Glomerular endothelial cell (primary cell): ENCODE data around the gene TLCD3B. TPM values are rescaled to one million over a fixed set of nuclear protein-coding genes. Genes with fewer than 3 reads are reported as not detected.
"Not testable (repeated sequence)": the region's sequence is repeated elsewhere in the genome, so short reads cannot be mapped to it uniquely, and the experiment has no call there.

Experiments used
- DNase-seq: peaks from one replicate; pipeline ENCODE4 v3.0.0-alpha.2; 2011; ENCODE audit warnings: low read depth, low spot score; ENCODE audit errors: extremely low read depth
- total RNA-seq: library from RNA; depleted of rRNA; stranded (reverse); fragments of >200 nt; gene quantifications from 2 replicates; pipeline ENCODE4 v1.2.3, GENCODE V29; 2015

The TLCD3B gene
- total RNA-seq, 1 donor from 2014 or later = 0.82 TPM

DNA sequence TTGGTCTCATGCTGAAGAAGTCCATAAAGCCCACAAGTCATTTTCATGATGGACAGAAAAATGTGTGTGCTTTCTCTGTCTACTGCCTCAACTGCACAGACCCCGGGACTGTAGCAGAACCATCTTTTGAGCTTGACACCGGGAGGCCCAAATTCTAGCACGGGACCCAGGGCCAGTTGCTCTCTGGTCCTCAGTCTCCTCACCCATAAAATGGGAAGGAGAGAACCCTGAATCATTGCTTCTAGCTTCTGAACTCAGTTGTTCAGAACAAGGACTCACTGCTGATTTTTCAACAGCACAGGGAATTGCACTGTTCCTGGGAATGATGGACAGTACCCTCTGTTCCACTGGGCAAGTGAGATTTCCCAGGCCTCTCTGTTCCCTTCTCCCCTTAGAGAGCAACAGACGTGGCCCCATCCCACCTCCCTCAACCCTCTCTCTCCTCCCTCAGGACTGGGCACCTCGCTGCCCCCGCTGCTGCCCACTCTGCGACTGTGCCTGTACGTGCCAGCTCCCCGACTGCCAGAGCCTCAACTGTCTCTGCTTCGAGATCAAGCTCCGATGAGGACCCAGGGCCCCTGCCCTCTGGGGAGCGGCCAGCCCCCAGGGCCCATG, 32.3 kb upstream of the TLCD3B start:
- DNase-seq = no peak

DNA sequence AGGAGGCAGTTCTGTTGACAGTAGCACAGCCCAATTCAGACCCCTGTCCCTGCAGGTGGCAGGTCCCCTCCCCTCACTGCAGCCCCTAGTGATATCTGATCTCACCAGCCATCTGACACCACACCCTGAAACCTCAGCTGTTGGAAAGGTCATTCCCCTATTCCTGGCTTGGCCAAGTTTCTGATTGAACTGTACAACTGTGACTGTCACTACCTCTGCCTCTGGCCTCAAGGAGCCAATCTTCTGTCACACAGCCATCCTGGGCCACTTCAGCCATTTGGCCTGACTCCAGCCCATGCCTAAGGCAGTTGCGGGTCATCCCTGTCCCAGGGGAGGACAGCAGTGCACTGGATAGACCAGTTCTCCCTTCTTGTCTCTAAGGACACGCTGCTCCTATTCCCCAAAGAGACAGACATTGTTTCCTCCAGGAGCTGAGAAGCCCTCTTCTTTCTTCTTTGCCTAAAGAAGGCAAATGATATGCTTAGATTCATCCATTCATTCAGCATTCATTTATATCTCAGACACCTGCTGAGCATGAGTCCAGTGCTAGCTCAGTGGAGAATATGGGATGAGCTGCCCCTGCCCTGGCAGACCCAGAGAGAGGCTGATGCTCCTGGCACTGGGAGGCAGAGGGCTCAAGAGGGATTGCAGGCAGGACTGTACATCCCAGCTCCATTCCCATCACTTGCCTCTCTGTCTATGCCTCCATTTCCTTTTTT, 29.9 kb upstream of the TLCD3B start:
- DNase-seq = no peak

DNA sequence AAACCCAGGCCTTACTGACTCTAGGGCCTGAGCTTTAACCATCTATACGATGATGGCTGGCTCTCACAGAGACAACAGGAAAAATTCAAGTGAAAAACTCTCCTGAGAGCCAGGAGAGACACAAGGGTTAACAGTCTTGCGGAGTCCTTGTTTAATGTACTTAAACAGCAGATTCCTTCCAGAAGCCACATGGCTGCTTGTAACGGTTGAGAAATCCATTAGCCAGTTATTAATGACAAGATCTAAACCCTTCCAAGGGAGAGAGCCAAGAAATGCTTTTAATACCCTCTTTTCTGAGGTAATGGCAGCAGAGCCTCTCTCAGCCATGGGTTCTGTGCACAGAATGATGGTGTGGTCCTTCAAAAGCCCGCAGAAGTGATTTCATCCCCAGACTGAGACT, 29.3 kb upstream of the TLCD3B start:
- no peak for DNase-seq

DNA sequence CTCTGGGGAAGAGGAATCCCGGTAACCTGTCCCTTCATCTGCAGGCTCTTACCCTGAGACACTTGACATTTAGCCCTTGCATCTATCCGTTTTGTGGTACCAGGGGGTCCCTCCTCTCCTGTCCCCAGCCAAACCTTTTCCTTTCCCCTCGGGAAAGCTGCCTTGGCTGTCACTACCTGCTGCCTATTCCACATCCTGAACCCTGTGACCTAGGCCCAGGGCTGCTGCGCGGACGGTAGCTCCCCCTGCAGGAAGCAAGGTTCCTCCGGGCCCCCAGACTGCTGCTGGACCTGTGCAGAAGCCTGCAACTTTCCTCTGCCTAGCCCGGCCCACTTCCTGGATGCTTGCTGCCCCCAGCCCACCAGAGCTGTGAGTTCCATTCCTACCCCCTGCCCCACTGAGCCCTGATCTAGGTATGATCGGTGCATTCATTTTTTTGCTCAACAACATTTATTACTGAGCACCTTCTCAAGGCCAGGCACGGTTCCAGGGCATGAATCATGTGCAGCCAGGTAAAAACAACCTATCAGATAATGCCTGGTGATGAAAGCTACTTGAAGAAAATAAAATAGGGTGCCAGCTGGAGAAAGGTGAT, 24.0 kb upstream of the TLCD3B start:
- no peak for DNase-seq

DNA sequence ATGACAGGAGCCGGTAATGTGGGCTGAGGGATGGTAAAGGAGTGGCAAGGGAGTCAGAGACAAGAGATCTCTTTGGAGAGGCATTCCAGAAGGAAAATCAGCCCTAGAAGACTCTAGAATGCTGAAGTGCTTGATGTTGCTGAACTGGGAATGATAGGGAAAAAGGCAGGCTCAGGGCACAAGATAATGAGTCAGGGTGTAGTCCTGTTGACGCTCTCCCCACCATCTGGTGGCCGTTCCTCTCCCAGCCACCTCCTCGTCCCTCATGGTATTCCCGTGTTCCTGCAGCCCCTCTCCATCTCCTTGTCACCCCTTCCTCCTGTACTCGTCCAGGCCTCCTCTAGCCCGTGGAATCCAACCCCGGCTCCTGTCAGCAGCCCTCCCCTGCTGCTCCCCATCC, 23.4 kb upstream of the TLCD3B start:
- no peak for DNase-seq

DNA sequence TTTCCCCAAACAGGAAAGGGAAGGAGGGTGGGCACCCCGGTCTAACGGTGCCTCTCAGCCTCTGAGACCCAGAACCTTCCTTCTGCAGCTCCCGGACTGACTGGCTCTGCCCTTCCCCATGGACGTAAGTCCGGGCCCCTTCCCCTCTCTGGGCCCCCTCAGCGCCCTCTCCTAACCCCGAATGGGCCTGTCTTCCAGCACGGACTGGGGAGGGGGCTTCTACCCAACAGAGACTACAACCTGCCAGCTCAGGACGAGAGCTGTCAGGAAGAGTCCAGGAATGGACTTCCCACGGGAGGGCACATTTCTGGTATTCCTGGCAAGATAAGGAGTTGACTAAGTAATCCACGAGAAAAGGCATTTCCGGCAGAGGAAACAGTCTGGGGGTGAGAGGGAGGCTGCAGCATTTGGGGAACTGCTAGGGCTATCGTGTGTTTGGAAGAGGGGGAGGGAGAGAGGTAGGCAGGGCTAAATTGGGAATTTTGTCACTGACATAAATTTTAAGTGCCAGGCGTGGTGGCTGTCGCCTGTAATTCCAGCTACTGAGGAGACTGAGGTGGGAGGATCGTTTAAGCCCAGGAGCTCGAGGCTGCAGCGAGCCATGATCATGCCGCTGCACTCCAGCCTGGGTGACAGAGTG, 22.4 kb upstream of the TLCD3B start:
- no peak for DNase-seq

DNA sequence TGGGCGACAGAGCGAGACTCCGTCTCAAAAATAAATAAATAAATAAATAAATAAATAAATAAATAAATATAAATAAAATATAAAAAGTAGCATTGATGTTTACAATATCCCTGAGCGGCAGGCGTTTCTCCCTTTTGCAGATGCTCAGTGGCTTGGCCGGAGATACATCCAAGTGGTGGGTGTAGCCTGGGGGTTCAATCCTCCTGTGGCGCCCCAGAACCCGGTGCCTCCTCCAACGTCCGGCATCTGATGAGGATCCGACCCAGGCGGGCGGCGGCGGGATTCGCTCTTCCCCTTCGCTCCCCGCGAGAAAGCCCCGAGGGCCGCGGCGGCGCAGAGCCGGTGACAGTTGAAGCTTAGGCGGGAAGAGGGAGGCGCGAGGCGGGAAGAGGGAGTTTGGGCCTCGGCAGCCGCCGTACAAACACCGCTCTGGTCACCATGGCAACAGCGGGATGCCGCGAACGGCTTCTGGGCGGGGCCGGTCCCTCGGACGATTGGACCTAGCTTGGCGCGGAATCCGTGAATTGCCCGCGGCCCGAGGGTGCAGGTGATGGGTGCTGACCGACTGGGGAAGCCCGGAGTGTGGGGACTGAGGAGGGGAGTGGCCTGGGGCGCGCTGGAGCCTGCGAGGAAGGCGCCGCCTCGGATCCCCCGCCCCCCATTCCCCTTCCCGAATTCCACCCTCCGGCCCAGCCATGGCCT, 21.8 kb upstream of the TLCD3B start:
- no peak for DNase-seq

DNA sequence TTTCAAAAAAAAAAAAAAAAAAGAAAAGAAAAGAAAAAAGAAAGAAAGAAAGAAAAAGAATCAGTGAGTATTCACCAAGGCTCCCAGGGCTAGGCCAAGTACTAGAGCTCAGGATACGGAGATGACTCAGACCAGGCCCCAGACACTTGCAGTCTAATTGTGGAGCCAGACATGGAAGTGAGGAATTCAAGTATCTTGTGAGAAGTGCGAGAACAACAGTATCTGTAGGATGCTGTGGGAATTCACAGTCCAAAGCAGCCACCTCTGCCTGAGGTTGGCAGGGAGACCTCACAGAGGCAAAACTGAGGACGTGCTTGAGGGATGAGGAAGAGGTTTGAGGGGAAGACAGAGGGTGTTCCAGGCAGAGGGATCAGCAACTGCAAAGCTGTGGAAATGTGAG, 20.4 kb upstream of the TLCD3B start:
- DNase-seq = peak; percentile 54

DNA sequence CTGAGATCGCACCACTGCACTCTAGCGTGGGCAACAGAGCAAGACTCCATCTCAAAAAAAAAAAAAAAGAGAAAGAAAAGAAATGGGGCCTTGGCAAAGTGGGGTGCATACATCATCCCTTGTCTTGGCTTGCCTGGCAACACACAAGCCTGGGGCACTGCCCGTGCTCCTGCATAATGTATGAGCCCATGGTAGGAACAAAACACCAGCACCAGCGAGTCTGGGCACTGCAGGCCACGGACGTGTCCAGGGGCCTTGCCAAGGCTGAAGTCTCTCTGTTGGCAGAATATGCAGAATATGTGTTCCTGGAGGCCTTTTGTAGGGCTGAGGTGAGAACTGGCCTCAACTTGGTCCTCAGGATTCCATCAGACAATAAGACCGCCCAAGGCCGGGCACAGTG, 18.8 kb upstream of the TLCD3B start:
- DNase-seq = no peak

DNA sequence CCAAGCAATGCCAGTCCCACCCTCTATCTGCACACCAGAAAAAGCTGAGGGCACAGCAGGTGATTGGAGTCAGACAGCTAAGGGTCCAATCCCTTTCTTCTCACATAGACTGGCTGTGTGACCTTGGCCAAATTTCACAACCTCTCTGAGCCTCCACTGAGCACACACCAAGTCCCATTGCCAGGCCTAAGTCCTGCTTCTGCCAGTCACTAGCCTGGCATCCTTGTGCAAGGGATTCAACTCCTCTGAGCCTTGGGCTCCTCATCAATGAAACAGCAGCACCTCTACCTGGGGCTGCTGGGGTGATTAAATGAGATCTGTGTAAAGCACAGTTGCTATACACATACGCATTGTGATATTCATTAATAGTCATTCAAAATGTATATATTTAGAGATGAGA, 15.5 kb upstream of the TLCD3B start:
- DNase-seq = no peak

DNA sequence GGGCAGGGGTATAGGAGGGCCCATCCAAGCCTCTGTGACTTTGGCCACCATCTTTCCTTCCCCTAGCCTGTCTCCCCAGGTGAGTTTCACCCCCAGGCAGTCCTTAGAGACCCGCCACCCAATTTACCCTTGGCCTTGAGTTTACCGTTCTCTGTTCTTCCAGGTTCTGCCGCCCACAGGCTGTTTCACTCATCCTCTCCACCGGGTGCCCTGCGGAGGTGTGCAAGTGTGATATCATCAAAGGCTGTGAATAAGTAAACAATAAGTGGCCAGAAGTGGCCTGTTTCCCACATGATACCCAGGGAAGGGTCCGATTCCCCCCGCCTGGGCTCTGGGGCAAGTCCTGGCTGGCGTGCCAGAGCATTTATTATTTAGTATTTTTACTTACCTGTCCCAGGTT, 15.1 kb upstream of the TLCD3B start:
- DNase-seq = no peak

DNA sequence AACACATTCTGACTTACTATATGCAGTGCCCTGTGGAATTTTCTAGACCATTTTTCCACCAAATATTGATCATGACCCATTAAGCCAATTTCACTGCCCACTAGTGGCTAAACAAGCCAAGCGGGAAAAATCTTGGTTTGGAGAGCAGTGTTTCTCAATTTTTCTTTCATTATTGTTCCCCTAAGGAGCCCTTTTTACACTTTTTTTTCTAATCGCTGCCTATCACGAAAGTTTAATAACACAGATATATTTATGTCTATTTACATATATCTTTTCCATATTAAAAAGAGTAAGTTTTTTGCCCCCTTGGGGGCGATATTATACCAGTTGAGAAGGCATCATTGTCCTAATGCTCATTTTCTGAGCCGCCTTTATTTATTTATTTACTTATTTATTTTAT, 10.8 kb upstream of the TLCD3B start:
- DNase-seq = no peak

DNA sequence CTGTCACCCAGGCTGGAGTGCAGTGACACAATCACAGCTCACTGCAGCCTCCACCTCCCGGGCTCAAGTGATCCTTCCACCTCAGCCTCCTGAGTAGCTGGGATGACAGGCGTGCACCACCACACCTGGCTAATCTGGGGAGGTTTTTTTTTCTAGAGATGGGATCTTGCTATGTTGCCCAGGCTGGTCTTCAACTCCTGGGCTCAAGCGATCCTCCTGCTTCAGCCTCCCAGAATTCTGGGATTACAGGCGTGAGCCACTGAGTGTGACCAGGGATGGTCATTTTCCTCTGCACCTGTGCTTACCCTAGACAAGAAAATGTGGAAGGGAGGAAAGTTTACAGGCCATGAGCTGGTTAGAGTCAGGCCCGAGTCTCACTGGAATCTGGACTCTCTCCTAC, 9.6 kb upstream of the TLCD3B start:
- DNase-seq = not testable (repeated sequence)

DNA sequence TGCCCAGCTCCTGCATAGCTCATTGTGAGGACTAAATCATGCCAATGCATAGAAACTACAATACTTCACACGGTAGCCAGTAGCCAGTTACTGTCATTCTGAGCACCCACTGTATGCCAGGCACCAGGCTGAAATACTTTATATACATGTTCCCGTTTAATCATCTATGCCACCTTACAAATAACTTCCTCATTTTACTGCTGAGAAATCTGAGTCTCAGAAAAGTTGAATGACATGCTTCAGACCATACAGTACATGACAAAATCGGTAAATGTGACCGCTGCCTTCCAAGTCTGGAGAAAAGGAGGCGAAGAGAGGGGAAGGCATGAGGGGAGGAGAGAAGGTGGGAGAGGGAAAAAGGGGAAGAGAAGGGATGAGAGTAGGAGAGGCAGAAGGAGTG, 9.2 kb upstream of the TLCD3B start:
- DNase-seq = no peak

DNA sequence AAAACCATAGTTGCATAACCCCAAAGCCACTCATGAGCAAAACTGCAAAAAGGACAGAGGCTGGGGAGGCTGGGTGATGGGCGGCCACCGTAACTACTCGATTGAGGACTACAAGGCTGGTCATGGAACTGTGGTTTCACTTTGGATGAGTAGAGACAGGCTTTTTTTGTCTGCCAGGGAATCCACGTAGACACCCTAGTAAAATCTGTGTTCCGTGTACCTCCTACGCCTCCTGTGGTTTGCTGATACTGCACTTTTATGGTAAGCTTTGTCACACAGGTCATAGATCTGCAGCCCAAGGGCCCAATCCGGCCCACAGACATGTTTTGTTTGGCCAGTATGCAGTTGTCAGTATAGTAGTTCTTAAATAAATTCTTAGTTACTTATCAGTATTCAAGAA, 2.2 kb upstream of the TLCD3B start:
- no peak for DNase-seq

DNA sequence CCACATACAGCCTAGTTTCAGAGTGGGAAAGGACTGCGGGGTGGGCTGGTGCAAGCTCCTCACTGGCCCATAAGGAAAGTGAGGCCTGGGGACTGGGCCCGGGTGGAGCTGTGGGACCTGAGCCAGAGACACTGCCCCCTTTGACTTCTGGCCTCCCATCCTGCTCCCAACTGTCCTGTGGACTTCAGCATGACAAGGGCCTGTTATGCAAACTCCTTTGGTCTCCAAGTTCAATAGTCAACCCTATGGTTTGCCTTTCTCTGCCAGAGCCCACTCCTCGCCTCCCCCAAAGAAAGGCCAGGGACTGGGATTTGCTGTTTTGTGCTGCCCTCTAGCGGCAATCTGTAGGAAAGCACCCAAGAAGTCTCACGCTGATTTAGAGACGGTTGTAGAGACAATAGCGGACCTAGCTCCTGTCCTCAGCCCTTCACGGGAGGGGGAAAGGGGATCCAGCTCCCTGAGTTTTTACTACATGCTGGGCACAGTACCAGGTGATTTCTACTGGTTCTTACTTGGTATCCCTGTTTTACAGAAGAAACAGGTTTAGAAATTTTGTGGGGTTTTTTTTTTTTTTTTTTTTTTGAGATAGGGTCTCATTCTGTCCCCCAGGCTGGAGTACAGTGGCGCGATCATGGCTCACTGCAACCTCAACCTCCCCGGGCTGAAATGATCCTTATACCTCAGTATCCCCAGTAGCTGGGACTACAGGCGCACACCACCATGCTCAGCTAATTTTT, 1.2 kb upstream of the TLCD3B start:
- DNase-seq = no peak

DNA sequence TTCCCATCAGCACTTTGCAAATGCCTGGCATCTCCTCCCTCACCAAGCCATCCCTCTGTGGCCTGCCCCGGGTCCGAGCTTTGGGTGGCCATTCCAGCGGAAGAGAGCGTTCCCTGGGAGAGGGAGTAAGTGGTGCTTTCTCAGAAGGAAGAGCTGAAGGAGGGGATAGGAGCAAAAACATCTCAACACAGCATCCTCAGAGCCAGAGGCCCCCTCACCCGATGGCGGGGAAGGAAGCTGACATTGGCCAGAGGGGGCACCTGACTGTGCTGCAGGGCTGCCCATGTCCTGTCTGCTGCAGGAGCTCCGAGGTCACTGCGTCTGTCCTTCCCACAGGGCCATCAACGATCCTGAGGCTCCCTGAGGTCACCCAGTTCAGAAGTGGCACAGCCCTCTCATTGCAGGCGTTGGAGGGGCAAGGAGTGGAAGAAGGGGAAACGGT, 427 bp upstream of the TLCD3B start:
- DNase-seq = no peak

DNA sequence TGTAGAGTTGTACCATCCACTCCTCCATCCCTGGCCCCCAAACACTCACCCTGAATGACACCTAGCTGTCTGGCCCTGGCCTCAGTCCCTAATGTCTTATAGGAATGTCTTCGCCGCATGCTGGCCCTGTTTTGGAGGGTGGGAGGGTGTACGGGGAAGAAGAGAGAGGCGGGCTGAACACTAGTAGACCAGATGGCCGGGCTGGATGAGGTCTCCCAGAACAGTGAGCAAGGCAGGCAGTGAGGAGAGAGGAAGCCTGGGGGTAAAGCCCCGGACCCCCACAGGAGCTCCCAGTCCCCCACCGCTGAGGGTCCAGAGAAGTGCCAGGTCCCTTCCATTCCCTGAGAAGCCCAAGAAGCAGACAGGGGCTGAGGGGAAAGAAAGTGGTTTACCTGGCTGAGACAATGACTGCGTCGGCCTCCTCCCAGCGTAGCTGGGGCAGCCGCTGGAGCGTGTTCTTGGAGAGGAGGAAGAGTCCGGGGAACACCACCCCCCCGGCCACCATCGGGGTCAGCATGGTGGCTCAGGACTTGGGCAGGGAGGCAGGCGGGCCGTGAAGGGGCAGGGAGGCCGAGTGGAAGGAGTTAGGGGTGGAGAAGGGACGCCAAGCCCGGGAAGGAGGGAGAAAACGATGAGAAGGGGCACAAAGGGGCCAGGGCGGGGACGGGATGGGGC, 923 bp downstream of the TLCD3B start:
- DNase-seq = no peak

DNA sequence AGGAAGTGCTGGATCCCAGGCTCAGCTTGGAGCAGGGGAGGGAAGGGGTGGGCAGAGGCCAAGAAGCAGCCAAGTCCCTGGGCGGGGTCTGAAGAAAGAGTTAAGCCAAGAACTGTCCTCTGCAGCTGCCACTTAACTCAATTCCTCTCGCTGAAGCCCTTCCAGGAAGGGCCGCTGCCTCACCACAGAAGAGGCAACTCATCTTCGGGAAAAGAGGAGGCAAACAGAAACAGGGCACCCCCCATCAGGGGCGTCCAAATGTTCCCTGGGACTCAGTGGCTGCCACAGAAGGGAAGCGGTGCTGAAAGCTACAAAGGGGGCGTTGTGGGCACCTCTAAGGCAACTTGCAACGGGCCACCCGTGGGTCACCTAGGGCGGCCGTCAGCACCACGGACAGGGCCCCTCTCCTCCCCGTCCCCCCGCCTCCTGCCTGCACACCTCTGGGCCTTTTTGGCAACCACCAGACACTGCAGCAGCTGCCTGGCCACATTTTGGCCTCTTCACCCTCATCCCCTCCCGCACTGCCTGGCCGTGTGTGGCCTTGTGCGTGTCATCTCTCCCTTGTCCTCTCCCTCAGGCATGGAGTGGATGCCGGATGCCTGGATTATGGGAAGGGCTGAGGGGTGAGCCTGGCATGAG, 2.5 kb downstream of the TLCD3B start:
- no peak for DNase-seq
